HepG2 (cell line): ENCODE data around the gene BSG. TPM values are rescaled to one million over a fixed set of nuclear protein-coding genes. Genes with fewer than 3 reads are reported as not detected.

ENCODE experiments used
- CREB3 ChIP-seq: sonication (generic); formaldehyde crosslinking; IDR thresholded peaks from 2 replicates; pipeline ENCODE4 v1.5.0; 2020; ENCODE audit warnings: missing genetic modification reagents
- GPN1 ChIP-seq: sonication (generic); formaldehyde crosslinking; IDR thresholded peaks from 2 replicates; pipeline ENCODE4 v1.5.1; 2020; ENCODE audit warnings: missing genetic modification reagents, borderline replicate concordance
- IKZF4 ChIP-seq: sonication (generic); formaldehyde crosslinking; IDR thresholded peaks from 2 replicates; pipeline ENCODE4 v1.5.1; 2020; ENCODE audit warnings: borderline replicate concordance, mild to moderate bottlenecking, low read depth, missing genetic modification reagents; ENCODE audit errors: not compliant biosample characterization
- MIER2 ChIP-seq: IDR thresholded peaks from 2 replicates; pipeline ENCODE4 v1.6.1; 2016; ENCODE audit warnings: missing biosample characterization, missing genetic modification reagents
- SIX1 ChIP-seq: sonication (generic); formaldehyde crosslinking; IDR thresholded peaks from 2 replicates; pipeline ENCODE4 v1.4.0; 2020; ENCODE audit warnings: missing genetic modification reagents, borderline replicate concordance
- ZBTB38 ChIP-seq: sonication (generic); formaldehyde crosslinking; IDR thresholded peaks from 2 replicates; pipeline ENCODE4 v1.5.1; 2020; ENCODE audit warnings: mild to moderate bottlenecking, missing genetic modification reagents
- ZBTB4 ChIP-seq: sonication (generic); formaldehyde crosslinking; IDR thresholded peaks from 2 replicates; pipeline ENCODE4 v1.4.0; 2020; ENCODE audit warnings: missing genetic modification reagents, mild to moderate bottlenecking, borderline replicate concordance
- ZMYM3 ChIP-seq: sonication (generic); formaldehyde crosslinking; IDR thresholded peaks from 2 replicates; pipeline ENCODE4 v1.5.1; 2020; ENCODE audit warnings: mild to moderate bottlenecking, missing genetic modification reagents
- ZNF850 ChIP-seq: sonication (generic); formaldehyde crosslinking; conservative IDR thresholded peaks from 2 replicates; pipeline ENCODE4 v1.9.0; 2021; ENCODE audit warnings: mild to moderate bottlenecking, missing genetic modification reagents
- ZSCAN30 ChIP-seq: sonication (generic); formaldehyde crosslinking; IDR thresholded peaks from 2 replicates; pipeline ENCODE4 v1.5.0; 2020; ENCODE audit warnings: mild to moderate bottlenecking, missing genetic modification reagents
- ZXDC ChIP-seq: sonication (generic); formaldehyde crosslinking; IDR thresholded peaks from 2 replicates; pipeline ENCODE4 v1.5.0; 2020; ENCODE audit warnings: mild to moderate bottlenecking, missing genetic modification reagents
- polyA plus RNA-seq, 8 experiments: library from polyadenylated mRNA; depleted of rRNA in 3 of 8; stranded (reverse) in 7 of 8; unstranded in 1 of 8; fragments of >200 nt; fragmentation: Illumina TruSeq in 4 of 8; extraction: Trizol in 4 of 8; gene quantifications; 2 replicates each; pipeline versions ENCODE4 v1.2.1 to v1.2.3, GENCODE V29; 2011 to 2016; ENCODE audit warnings: low read depth in 4 of 8, missing spikeins in 1 of 8, mixed read lengths in 1 of 8; ENCODE audit not compliant: insufficient read depth in 1 of 8
- total RNA-seq, 5 experiments: library from RNA; depleted of rRNA; stranded (reverse); fragments of >200 nt; fragmentation: Illumina TruSeq; extraction: Trizol; gene quantifications; 2 replicates each; pipeline ENCODE4 v1.2.3, GENCODE V29; 2016; ENCODE audit warnings: low read depth in 1 of 5

Gene BSG
- total and polyA plus RNA-seq, 2 of the 13 experiments (the other 11 are each of a cell fraction or from before 2014, with no cell fraction given) = 309 to 754 TPM

GRCh38 chr19:591099-591958, 18.9 kb downstream of the BSG start (continued):
- TF ChIP-seq ZBTB4 (CRISPR knock-in tag) = no peak
- TF ChIP-seq ZNF850 = no peak
- peak; percentile 41; the same call in 1 of the 2 replicates for TF ChIP-seq ZBTB38 (CRISPR knock-in tag)
- no peak for TF ChIP-seq ZMYM3
- peak; percentile 94 for TF ChIP-seq MIER2 (CRISPR knock-in tag)
- no peak for TF ChIP-seq SIX1
- peak; percentile 76 for TF ChIP-seq IKZF4
- TF ChIP-seq ZXDC (CRISPR knock-in tag) = no peak
- TF ChIP-seq GPN1 (CRISPR knock-in tag) = no peak
- no peak for TF ChIP-seq ZSCAN30
- no peak for TF ChIP-seq CREB3 (CRISPR knock-in tag)
- TF ChIP-seq, all 625 proteins: peak for 208
